ENCODE data around the gene PRAC2. TPM values are rescaled to one million over a fixed set of nuclear protein-coding genes. Genes with fewer than 3 reads are reported as not detected.

The PRAC2 gene
- total RNA-seq, 1 experiment from 2014 or later, result not detected

GRCh38 chr17:48754500-48755261 lies 31.7 kb downstream of the PRAC2 start (continued):
- TF ChIP-seq, protein P1, sequence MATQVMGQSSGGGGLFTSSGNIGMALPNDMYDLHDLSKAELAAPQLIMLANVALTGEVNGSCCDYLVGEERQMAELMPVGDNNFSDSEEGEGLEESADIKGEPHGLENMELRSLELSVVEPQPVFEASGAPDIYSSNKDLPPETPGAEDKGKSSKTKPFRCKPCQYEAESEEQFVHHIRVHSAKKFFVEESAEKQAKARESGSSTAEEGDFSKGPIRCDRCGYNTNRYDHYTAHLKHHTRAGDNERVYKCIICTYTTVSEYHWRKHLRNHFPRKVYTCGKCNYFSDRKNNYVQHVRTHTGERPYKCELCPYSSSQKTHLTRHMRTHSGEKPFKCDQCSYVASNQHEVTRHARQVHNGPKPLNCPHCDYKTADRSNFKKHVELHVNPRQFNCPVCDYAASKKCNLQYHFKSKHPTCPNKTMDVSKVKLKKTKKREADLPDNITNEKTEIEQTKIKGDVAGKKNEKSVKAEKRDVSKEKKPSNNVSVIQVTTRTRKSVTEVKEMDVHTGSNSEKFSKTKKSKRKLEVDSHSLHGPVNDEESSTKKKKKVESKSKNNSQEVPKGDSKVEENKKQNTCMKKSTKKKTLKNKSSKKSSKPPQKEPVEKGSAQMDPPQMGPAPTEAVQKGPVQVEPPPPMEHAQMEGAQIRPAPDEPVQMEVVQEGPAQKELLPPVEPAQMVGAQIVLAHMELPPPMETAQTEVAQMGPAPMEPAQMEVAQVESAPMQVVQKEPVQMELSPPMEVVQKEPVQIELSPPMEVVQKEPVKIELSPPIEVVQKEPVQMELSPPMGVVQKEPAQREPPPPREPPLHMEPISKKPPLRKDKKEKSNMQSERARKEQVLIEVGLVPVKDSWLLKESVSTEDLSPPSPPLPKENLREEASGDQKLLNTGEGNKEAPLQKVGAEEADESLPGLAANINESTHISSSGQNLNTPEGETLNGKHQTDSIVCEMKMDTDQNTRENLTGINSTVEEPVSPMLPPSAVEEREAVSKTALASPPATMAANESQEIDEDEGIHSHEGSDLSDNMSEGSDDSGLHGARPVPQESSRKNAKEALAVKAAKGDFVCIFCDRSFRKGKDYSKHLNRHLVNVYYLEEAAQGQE (IDR thresholded peaks at IDR 0.05; ENCODE audit: low read depth), result no peak
- TF ChIP-seq JUND (IDR thresholded peaks at IDR 0.05) (no peak), SIN3A (IDR thresholded peaks at IDR 0.05; ENCODE audit: low read depth) (no peak), EZH2 (IDR thresholded peaks at IDR 0.05) (no peak), SRF (IDR thresholded peaks at IDR 0.05; ENCODE audit: low read depth) (no peak), RAD21 (IDR thresholded peaks at IDR 0.05; ENCODE audit: low read depth) (no peak)
- TF ChIP-seq, protein P2, sequence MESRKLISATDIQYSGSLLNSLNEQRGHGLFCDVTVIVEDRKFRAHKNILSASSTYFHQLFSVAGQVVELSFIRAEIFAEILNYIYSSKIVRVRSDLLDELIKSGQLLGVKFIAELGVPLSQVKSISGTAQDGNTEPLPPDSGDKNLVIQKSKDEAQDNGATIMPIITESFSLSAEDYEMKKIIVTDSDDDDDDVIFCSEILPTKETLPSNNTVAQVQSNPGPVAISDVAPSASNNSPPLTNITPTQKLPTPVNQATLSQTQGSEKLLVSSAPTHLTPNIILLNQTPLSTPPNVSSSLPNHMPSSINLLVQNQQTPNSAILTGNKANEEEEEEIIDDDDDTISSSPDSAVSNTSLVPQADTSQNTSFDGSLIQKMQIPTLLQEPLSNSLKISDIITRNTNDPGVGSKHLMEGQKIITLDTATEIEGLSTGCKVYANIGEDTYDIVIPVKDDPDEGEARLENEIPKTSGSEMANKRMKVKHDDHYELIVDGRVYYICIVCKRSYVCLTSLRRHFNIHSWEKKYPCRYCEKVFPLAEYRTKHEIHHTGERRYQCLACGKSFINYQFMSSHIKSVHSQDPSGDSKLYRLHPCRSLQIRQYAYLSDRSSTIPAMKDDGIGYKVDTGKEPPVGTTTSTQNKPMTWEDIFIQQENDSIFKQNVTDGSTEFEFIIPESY (IDR thresholded peaks at IDR 0.05; ENCODE audit: extremely low read depth, insufficient replicate concordance, low read length), result no peak

DNA sequence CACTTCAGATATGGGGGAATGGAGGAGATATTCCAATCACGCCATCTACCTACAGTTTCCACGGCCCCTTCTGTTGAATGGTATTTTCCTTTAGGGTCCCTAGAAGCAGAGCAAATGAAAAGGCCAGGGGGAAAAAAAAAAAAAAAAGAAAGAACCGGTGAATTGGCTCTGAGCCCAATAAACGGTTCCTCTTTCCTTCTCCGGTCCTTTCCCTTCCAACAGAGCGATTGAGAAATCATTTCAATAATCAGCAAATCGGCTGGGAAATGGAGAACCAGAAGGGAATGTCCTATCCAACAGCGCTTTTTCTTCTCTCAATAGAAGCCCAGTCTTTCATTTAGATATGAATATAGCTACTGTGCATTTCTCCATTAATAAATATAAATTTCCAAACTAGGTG lies 32.4 kb downstream of the PRAC2 start:
- Histone ChIP-seq H4K20me1 (ENCODE audit: insufficient read depth) (no peaks in the 10 kb centered on the region), H3K27me3 (ENCODE audit: insufficient read depth, low read length) (0 out of 2 replicates have a peak, but pooled peaks cover 6% of the 10 kb centered on the region), H3K4me3 (replicated peaks in 1 of 2; ENCODE audit: low read depth in 1 of 2, low read length in 2 of 2) (no peak overlapping the region), H3K4me1 (ENCODE audit: control insufficient read depth in 1 of 2, insufficient read depth in 2 of 2, low read length in 2 of 2) (peaks cover 0 to 7% of the 10 kb centered on the region in 2 experiments; a peak in 1 of 4 replicates), H2AFZ (ENCODE audit: low read depth, low read length, poor library complexity, severe bottlenecking) (no peak overlapping the region), H3K9me2 (ENCODE audit: insufficient read depth) (no peaks in the 10 kb centered on the region), H3K9ac (ENCODE audit: low read length) (no peak overlapping the region), H3K27ac (ENCODE audit: low read depth, low read length) (no peak overlapping the region), H3K9me3 (ENCODE audit: control insufficient read depth in 1 of 2, insufficient read depth in 1 of 2, low read depth in 1 of 2, low read length in 2 of 2) (no peaks in the 10 kb centered on the region), H3K36me3 (ENCODE audit: control insufficient read depth in 1 of 2, insufficient read depth in 2 of 2, low read length in 2 of 2) (no peaks in the 10 kb centered on the region), H3K4me2 (ENCODE audit: low read length) (no peak overlapping the region), H3K79me2 (ENCODE audit: insufficient read depth, low read length) (no peaks in the 10 kb centered on the region)
- ChIA-PET CTCF (interaction anchor here (0.7 kb wide), 1 partner anchor 83 kb away, joined by 3 read pairs; no protein-coding TSS in a partner anchor), RAD21 (ENCODE audit: low non-redundant PET in 1 of 2, low total read pairs in 2 of 2, uncharacterized antibody in 2 of 2, unreplicated experiment in 2 of 2) (interaction anchor here in 1 of 2 experiments (0.6 kb wide), 1 partner anchor 27 kb away, joined by 4 read pairs; the partner anchor contains the start of gene HOXB13), POLR2A (no interaction called here)
- intact Hi-C loops (cut with micrococcal nuclease), result no loop called here
- no peak for DNase-seq (ENCODE audit: low read depth, low spot score)
- TF ChIP-seq FOSL1 (IDR thresholded peaks at IDR 0.05; ENCODE audit: low read depth), result no peak
- TF ChIP-seq ELF1 (IDR thresholded peaks at IDR 0.05; ENCODE audit: borderline replicate concordance, low read depth), result no peak
- TF ChIP-seq, protein P3, sequence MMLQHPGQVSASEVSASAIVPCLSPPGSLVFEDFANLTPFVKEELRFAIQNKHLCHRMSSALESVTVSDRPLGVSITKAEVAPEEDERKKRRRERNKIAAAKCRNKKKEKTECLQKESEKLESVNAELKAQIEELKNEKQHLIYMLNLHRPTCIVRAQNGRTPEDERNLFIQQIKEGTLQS (IDR thresholded peaks at IDR 0.05), result no peak
- no peak for TF ChIP-seq EZH2 (IDR thresholded peaks at IDR 0.05)
- TF ChIP-seq CTCF (IDR thresholded peaks at IDR 0.05 in 2 of 3, conservative IDR thresholded peaks at IDR 0.05 in 1 of 3; ENCODE audit: borderline replicate concordance in 1 of 3, insufficient read depth in 1 of 3, low read depth in 2 of 3, low read length in 2 of 3), result no peak
- TF ChIP-seq CBX3 (IDR thresholded peaks at IDR 0.05; ENCODE audit: low read depth), result no peak
- no peak for ATAC-seq
- no TSS peak for BruUV-seq (replicated peaks)
